GM19438 (cell line): ENCODE data around the gene CNOT3.
"Not testable (repeated sequence)": the region's sequence is repeated elsewhere in the genome, so short reads cannot be mapped to it uniquely, and the experiment has no call there.

Source experiments
- ATAC-seq: cut with Tn5 transposase; IDR thresholded peaks from one replicate; pipeline ENCODE4 v1.9.1; 2021; ENCODE audit warnings: low read depth; ENCODE audit not compliant: unreplicated experiment

Gene CNOT3

DNA sequence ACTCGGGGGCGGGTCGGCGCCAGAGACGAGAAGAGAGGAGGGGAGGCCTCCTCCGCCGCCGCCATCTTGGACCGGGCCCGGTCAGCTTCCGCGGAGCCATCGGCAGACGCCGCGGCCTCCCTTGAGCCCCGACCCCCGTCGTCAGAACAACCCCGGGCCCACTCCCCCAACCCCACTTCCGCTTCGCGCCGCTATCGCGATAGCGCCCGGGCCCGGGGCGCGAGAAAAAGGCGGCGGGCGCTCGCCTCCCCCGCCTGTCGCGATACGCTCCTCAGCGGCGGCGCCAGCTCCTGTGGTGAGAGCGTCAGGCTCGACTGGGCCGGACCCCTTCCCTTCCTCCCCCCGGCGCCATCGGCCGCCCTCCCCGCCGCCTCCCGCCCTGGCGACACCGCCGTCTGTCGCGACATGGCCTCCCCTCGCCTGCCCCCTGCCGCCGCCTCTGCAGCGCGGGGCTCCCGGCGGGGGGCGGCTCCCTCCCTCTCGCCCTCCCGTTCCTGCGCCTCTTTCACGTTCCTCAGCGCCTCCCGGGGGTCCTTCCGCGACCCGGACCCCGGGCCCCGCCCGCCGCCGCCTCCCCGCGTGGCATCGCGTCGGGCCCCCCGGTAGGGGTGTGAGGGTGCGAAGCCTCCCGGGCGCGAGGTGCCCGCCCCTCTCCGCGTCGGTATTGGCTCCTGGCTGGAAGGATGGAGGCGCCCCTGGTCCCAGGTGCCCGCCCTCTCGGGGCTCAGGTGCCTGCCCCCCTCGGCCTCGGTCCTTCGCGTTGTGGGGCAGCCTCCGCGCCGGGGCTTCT, at the start of gene CNOT3:
Gene CNOT3, plus strand, starts transcription at position 64 of the 790 bp plus-strand sequence. CDS start 5,217 bp downstream, outside the sequence.
- ATAC-seq: no peak

DNA sequence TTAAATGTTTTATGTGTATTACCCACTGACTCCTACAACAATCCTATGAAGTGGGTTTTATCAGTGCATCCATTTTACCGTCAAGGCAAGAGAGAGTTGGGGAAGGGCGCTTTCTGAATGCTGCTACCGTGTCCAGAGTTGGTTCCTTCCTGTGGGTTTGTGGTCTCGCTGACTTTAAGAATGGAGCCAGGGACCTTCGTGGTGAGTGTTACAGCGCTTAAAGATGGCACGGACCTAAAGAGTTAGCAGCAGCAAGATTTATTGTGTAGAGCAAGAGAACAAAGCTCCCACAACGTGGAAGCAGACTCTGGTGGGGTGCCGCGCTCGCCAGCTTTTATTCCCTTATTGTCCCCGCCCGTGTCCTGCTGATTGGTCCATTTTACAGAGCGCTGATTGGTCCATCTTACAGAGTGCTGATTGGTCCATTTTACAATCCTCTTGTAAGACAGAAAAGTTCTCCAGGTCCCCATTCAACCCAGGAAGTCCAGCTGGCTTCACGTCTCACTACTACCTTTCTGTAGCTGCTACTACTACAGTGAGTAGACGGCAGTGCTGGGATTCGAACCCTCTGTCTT, 43.0 kb upstream of the CNOT3 start:
- no peak for ATAC-seq

DNA sequence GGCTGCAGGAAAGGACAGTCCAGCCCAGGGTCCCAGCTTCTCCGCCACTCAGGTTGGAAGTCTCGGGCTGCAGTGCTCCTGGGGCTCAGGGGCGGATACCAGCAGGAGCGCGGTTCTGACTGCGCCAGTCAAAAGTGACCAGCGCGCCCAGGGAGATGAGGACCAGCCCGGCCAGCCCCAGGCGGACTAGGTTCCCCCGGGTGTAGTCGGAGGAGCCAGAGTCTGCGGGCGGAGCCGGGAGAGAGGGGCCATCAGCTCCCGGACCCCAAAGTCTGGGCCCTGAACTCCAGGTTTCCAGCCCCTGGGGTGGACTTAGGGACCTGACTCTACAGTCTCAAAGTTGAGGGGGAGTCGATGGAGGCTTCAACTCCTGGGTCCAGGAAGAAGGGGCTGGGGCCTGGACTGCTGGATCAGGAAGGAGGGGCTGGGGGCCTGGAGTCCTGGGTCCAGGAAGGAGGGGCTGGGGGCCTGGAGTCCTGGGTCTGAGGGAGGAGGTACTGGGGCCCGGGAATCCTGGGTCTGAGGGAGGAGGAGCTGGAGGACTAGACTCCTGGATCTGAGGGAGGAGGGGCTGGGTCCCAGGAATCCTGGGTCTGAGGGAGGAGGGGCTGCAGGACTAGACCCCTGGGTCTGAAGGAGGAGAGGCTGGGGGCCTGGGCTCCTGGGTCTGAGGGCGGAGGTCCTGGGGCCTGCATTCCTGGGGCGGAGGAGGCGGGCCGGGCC, 42.3 kb upstream of the CNOT3 start:
- ATAC-seq: no peak

DNA sequence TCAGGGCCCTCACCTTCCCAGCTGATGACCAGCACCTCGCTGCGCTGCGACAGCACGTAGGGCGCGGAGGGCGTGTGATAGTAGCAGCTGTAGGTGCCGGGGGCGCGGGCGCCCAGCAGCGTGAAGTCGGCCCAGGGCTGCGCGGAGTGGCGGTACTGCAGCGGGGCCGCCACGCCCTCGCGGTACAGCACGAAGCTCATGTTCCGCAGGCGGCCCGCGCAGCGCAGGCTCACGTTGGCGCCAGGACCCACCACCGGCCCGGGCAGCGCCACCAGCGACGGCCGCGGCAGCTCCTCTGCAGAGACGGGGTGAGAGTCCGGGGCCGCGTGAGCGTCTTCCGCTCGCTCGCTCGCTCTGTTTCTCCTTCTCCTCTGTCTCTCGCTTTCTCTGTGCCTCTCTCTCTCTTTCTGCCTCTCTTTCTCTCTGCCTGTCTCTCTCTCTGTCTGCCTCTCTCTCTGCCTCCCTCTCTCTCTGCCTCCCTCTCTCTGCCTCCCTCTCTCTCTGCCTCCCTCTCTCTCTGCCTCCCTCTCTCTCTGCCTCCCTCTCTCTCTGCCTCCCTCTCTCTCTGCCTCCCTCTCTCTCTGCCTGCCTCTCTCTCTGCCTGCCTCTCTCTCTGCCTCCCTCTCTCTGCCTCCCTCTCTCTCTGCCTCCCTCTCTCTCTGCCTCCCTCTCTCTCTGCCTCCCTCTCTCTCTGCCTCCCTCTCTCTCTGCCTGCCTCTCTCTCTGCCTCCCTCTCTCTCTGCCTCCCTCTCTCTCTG, 41.5 kb upstream of the CNOT3 start:
- not testable (repeated sequence) for ATAC-seq

DNA sequence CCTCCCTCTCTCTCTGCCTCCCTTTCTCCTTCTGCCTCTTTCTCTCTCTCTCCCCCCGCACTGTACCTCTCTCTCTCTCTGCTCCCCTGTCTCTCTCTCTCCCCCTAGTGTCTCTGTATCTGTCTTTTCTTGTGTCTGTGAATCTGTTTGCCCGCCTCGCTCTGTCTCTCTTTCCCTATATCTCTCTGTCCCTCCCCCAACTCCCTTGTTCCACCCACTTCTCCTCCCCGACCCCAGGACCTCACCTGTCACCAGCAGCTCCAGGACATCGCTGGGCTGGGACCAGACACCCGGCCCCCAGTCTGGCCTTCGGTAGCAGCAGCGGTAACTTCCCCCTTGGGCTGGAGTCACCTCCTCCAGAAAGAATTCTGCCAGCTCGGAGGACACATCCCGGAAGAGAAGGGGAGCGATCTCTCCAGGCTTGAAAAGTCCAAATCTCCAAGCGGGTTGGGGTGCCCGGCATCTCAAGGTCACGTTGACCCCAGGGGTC, 40.9 kb upstream of the CNOT3 start:
- no peak for ATAC-seq

DNA sequence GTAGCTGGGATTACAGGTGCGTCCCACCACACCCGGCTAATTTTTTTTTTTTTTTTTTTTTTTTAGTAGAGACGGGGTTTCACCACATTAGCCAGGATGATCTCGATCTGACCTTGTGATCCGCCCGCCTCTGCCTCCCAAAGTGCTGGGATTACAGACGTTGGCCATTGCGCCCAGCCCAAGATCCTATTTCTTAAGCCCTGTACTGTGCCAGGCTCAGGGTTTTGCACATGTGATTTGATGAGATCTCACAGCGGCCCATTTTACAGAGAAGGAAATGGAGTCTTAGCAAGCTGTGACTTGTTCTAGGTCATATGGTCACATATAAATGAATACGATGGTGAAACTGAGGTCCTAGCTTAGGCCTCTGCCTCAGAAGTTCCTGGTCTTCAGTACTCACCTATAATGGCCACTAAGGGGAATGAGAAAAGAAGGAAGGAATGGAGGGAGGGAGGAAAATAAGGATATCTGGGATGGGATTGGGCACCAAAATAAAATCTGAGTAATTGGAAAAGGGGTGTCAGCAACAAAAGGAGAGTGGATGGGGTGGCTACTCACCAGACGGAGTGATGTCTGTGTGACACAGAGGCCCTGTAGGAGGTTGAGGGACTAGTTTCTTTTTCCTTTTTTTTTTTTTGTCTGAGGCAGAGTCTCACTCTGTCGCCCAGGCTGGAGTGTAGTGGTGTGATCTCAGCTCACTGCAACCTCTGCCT, 38.2 kb upstream of the CNOT3 start:
- no peak for ATAC-seq

DNA sequence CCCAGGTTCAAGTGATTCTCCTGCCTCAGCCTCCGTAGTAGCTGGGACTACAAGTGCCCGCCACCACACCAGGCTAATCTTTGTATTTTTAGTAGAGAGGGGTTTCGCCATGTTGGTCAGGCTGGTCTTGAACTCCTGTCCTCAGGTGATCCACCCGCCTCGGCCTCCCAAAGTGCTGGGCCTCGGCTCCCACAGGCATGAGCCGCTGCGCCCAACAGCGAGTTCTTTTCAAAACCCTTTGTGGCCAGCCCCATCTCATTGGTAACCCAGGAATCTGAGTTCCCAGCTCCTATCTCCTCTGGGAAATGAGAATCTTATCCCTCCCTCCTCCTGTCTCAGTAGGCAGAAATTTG, 37.7 kb upstream of the CNOT3 start:
- ATAC-seq: not testable (repeated sequence)

DNA sequence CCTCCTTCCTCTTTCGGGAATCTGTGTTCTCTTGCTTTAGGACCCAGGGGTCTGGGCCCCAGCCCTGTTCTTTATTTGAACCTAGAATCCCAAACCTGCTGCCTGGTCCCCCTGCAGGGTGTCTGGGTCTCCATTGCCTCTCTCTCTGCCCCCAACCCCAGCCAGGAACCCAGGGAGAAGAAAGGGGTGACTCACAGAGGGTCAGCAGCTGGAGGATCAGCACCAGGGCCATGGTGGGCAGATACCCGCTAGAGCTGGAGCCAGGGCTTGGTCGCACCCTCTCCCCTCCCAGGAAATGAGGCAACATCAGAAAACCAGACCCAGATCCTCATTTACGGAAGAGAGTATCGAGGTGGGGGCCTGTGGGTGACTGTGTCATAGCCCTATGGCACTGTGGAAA, 37.0 kb upstream of the CNOT3 start, which contains the start of gene OSCAR:
Gene OSCAR, minus strand, starts transcription at position 243 of the 400 bp plus-strand sequence. Its CDS starts 11 bp downstream, at position 232.
- ATAC-seq: no peak

DNA sequence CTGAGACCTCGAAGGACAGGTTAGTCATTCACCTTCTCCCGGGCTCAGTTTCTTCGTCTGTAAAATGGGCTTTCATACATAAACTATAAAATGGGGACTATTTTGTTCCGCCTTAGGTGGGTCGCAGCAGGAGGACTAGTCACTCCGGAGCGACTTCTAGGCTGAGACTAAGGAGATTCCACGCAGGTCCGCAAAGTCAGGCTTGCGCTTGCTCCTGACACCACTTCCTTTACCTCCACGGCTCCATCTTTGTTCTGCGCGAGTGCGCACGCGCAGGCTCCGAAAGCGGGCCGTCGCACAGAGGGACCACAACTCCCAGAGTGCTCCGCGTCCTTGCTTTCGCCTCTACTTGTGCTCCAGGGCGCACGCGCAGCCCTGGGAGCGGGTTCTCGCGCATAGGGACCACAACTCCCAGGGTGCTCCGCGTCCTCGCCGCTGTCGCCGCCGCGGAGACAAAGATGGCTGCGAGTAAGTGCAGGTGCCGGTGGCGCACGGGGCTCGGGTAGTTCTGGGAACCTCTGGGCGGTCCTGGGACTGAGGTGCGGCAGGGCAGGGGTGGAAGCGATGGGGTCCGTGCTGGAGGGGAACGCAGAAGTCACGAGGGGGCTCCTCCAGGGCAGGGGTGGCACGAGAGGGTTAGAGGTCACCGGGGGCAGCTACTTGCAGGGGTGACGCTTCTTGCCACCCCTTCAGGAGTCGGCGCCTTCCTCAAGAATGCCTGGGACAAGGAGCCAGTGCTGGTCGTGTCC, 35.0 kb upstream of the CNOT3 start, which contains the start of gene NDUFA3:
Gene NDUFA3, plus strand, starts transcription at position 435 of the 749 bp plus-strand sequence. Its CDS starts 24 bp downstream, at position 459.
- peak; percentile 81 for ATAC-seq

DNA sequence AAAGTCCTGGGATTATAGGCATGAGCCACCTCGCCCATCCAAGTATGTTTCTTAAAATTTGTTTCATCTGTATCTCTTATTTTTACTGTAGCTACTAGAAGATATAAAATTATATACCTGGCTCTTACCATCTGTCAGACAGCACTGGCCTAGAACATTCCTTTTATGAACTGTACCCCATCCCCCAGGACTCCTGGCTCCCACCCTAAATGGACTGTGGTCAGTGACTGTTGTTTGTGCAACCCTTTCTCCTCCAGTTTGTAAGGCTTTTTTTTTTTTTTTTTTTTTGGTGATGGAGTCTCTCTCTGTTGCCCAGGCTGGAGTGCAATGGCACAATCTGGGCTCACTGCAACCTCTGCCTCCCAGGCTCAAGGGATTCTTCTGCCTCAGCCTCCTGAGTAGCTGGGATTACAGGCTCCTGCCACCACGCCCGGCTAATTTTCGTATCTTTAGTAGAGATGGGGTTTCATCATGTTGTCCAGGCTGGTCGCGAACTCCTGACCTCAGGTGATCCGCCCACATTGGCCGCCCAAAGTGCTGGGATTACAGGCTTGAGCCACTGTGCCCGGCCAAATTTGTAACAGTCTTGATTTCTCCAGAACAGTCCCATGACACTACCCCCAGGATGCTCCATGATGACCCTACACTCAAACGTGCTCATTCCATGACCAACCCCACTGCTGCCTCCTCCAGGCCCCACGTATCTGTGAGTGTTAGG, 32.4 kb upstream of the CNOT3 start:
- no peak for ATAC-seq

DNA sequence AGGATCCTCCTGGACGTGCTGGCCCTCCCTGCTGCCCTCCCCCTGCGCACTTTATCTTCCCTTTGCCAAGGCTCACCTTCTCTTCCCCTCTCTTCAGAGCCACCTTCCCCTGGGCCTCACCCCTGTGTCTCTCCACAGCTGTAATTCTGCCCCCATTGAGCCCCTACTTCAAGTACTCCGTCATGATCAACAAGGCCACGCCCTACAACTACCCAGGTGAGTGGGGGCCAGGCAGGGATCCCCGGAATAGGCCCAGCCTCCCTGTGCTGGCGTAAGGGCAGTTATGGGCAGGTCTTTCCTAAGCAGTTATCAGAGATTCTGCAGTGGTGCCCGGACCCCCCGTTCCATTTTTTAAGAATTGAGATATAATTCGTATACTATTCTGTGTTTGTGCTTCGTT, 31.8 kb upstream of the CNOT3 start:
- no peak for ATAC-seq

DNA sequence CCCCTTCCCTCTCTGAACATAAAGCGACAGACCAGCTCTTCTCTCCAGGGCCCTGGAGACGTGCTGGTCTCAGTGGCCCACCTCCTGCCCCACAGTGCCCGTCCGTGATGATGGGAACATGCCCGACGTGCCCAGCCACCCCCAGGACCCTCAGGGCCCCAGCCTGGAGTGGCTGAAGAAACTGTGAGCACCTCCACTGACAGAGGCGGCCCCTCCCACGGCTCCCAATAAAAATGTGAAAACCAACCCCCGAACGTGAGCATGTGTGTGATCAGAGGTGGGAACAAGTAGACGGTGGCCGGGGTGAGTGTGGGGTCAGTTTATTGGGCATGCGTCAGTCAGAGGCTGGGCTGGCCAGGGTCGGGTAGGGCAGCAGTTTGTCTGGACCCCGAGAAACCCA, 30.8 kb upstream of the CNOT3 start:
- no peak for ATAC-seq

DNA sequence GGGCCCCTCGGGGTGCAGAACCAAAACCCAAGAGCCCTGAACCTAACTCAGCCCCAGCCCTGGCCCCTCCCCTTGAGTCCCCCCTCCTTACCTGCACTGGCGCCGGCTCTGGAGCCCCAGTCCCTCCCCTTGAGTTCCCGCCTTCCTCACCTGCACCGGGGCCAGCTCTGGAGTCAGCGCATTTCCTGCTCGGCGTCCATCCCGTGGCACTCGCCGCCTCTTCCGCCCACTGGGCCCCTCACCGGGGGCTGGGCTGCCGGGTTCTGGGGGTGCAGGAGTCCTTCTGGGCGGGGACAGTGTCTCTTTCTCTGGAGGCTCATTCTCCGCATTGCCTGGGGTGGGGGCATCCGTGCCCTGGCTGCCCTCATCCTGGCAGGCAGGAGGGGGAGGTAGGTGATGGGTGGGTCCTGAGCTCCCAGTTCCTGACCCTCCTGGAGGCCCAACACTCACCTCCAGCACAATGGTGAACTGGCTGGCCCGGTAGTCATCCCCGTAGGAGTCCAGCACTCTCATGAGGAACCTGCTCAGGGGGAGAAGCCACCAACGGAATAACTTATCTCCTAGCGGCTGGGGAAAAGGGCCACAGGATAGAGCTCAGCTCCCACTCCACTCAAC, 29.6 kb upstream of the CNOT3 start:
- no peak for ATAC-seq

DNA sequence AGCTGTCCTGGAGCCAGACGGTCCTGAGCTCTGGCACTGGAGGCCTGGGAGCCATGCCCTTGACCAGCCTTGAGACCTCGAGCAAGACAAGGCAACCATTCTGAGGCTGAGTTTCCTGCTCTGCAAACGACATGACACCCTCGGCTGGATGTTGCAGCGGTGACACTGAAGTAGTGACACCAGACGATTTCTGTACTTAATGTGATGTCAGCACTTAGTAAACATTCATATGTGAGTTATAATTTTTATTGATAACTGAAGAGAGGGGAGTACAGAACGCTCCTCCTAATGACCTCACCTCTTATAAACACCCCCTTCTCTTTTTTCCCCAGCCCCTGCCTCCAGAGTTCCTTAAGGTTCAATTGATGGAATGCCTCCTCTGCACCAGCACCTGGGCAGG, 29.1 kb upstream of the CNOT3 start:
- ATAC-seq: no peak

DNA sequence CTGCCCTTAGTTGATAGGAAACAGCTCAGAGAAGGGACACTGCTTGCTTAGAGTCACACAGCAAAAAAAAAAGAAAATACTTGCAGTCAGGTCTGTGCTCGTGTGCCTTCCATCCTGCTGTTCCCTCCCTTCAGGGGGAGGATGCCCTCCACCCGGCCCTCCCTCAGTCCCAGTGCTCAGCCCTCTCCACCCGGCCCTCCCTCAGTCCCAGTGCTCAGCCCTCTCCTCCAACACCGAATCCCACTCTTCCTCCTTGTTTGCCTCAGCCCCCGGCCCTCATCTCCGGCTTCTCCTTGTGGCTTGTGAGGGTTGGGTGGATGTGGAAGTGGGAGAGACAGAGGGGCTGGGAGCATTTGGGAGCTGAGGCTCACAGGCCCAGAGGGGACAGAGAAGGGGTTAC, 27.9 kb upstream of the CNOT3 start:
- ATAC-seq: no peak

DNA sequence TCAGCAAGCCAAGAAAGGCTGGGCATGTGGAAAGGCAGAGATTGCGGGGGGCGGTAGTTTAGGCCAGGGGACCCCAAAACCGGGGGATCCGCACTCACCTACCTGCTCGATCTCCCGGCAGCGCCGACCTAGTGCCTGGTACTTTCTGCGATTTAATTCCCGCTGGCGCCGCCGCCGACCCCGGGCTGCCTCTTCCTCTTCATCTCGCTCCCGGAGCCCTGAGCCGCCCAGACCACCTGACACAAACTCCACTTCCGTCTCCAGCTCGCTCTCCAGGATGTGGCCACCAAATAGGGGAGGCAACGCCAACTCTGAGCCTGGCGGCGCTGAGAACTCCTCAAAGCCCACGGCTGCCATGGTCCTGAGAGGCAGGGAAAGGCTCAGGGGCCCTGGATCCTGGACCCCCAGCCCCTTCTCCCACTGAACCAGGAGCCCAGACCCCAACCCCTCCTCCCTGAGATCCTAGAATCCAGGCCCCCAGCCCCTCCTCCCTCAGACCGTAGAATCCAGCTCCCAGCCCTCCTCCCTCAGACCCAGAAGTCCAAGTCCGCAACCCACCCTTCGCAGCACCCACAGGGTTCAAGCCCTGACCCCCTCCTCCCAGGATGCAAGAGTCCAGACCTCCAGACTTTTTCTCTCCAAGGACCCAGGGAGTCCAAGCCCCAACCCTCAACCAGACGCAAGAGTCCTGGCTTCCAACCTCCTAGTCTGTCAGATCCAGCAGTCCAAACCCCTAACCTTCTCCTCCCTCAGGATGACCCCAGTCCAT, 23.0 kb upstream of the CNOT3 start:
- ATAC-seq: no peak
